H1 (cell line): ENCODE measurements around the gene MNX1.

ENCODE experiments used
- CHD2 ChIP-seq: IDR thresholded peaks from 2 replicates; pipeline ENCODE4 v1.6.1; 2012; ENCODE audit warnings: low read length, improper control_type of control experiment
- TBP ChIP-seq: IDR thresholded peaks from 2 replicates; pipeline ENCODE4 v1.6.1; 2011; ENCODE audit warnings: low read depth, low read length, improper control_type of control experiment

- TF ChIP-seq CHD2 (no peak), TBP (no peak)
Observed at GRCh38 chr7:156985101-156985992, 25.1 kb downstream of the MNX1 start.
